ENCODE data around the gene PRR19. TPM values are rescaled to one million over a fixed set of nuclear protein-coding genes. Genes with fewer than 3 reads are reported as not detected.

Gene PRR19
- polyA plus RNA-seq, 3 donors, result 1.3 to 2.7 (median 1.4) TPM

- no peak for DNase-seq (ENCODE audit: extremely low read depth in 1 of 11, low read depth in 9 of 11, low spot score in 4 of 11)
Measured at GRCh38 chr19:42290136-42290522, 11.8 kb upstream of the PRR19 start.

- DNase-seq (ENCODE audit: extremely low read depth in 1 of 11, low read depth in 9 of 11, low spot score in 4 of 11), result no peak
Measured at GRCh38 chr19:42290523-42291434, 11.2 kb upstream of the PRR19 start.

- no peak for DNase-seq (ENCODE audit: extremely low read depth in 1 of 11, low read depth in 9 of 11, low spot score in 4 of 11)
Measured at GRCh38 chr19:42291435-42291810, 10.5 kb upstream of the PRR19 start.

GRCh38 chr19:42292042-42292960 lies 9.6 kb upstream of the PRR19 start:
- DNase-seq (ENCODE audit: extremely low read depth in 1 of 11, low read depth in 9 of 11, low spot score in 4 of 11), result no peak

GRCh38 chr19:42292963-42293362 lies 9.0 kb upstream of the PRR19 start:
- no peak for DNase-seq (ENCODE audit: extremely low read depth in 1 of 11, low read depth in 9 of 11, low spot score in 4 of 11)

- DNase-seq (ENCODE audit: extremely low read depth in 1 of 11, low read depth in 9 of 11, low spot score in 4 of 11), result no peak
Measured at GRCh38 chr19:42293540-42293939, 8.4 kb upstream of the PRR19 start.

GRCh38 chr19:42293948-42294347 lies 8.0 kb upstream of the PRR19 start:
- no peak for DNase-seq (ENCODE audit: extremely low read depth in 1 of 11, low read depth in 9 of 11, low spot score in 4 of 11)

GRCh38 chr19:42294471-42295137 lies 7.3 kb upstream of the PRR19 start:
- DNase-seq (ENCODE audit: extremely low read depth in 1 of 11, low read depth in 9 of 11, low spot score in 4 of 11), result no peak

- no peak for DNase-seq (ENCODE audit: extremely low read depth in 1 of 11, low read depth in 9 of 11, low spot score in 4 of 11)
Measured at GRCh38 chr19:42295342-42295741, 6.6 kb upstream of the PRR19 start.

GRCh38 chr19:42295831-42296525 lies 6.0 kb upstream of the PRR19 start:
- DNase-seq (ENCODE audit: extremely low read depth in 1 of 11, low read depth in 9 of 11, low spot score in 4 of 11), result peak in 1 of 11 donors; percentile 74

- no peak for DNase-seq (ENCODE audit: extremely low read depth in 1 of 11, low read depth in 9 of 11, low spot score in 4 of 11)
Measured at GRCh38 chr19:42297039-42297438, 4.9 kb upstream of the PRR19 start.

GRCh38 chr19:42303101-42303464 lies 1.2 kb downstream of the PRR19 start:
- DNase-seq (ENCODE audit: extremely low read depth in 1 of 11, low read depth in 9 of 11, low spot score in 4 of 11), result no peak

- no peak for DNase-seq (ENCODE audit: extremely low read depth in 1 of 11, low read depth in 9 of 11, low spot score in 4 of 11)
Measured at GRCh38 chr19:42303876-42304275, 1.9 kb downstream of the PRR19 start.

GRCh38 chr19:42306646-42307045 lies 4.7 kb downstream of the PRR19 start:
- no peak for DNase-seq (ENCODE audit: extremely low read depth in 1 of 11, low read depth in 9 of 11, low spot score in 4 of 11)

- no peak for DNase-seq (ENCODE audit: extremely low read depth in 1 of 11, low read depth in 9 of 11, low spot score in 4 of 11)
Measured at GRCh38 chr19:42309686-42310085, 7.8 kb downstream of the PRR19 start.

GRCh38 chr19:42311657-42312056 lies 9.7 kb downstream of the PRR19 start:
- no peak for DNase-seq (ENCODE audit: extremely low read depth in 1 of 11, low read depth in 9 of 11, low spot score in 4 of 11)

GRCh38 chr19:42312370-42312769 lies 10.4 kb downstream of the PRR19 start:
- no peak for DNase-seq (ENCODE audit: extremely low read depth in 1 of 11, low read depth in 9 of 11, low spot score in 4 of 11)

- DNase-seq (ENCODE audit: extremely low read depth in 1 of 11, low read depth in 9 of 11, low spot score in 4 of 11), result peak in 4 of 11 donors; percentile 32 to 72 (median 58)
Measured at GRCh38 chr19:42313096-42313839, 11.3 kb downstream of the PRR19 start, which contains the start of gene TMEM145. TMEM145 (plus strand) TSS chr19:42313309; CDS start chr19:42313377, 68 bp downstream.

Measured in renal cortex interstitium (tissue), 11 donors.